Skeletal muscle cell (primary cell): ENCODE data around the gene EPHX1.
"Not testable (repeated sequence)": the region's sequence is repeated elsewhere in the genome, so short reads cannot be mapped to it uniquely, and the experiment has no call there.

ENCODE experiments used
- DNase-seq: peaks from one replicate; pipeline ENCODE4 v3.0.0-alpha.2; 2010; ENCODE audit warnings: low read depth
- H3K4me3 ChIP-seq: 2 replicates; pipeline ENCODE4 v1.5.1; 2011; ENCODE audit warnings: low read depth, mild to moderate bottlenecking, control low read depth, low read length, moderate library complexity

The EPHX1 gene

DNA sequence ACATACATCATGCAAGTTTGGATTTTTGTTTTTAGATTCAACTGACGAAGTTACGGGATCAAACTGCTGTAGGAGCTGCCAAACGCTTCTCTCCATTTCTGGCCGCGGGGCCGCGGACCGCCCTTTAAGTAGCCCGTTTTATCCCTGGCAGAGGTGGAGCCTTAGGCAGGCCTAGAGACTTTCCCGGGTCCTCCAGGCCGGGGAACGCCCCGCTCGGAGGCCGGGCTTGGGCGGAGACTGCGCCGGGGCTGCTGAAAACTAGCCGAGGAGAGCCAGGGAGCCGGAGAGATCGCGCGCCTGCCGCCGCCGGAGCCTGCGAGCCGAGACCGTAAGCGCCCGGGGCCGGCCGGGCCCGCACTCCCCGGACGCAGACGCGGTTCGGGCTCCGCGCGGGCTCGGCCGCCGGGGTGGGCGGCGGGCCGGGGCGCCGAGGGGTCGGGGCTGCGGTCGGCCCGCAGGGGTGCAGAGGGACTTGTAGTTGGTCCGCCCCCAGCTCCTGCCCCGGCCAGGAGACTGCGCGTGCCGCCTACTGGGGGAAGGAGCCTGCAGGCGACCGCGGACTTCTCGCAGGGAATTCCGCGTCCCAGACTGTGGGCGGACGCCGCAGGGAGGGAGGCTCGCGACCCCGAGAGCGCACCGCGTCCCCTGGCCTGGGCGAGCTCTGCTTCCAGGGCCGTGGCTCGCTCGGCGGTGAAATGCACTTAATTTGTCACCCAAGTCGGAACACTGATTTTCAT lies at the start of gene EPHX1:
EPHX1 (plus strand) TSS at position 283 of the 737 bp plus-strand sequence. CDS start 18,606 bp downstream, outside the sequence.
- DNase-seq, result peak; percentile 60
- peak within 1 kb of the TSS; percentile 62 for H3K4me3 ChIP-seq

DNA sequence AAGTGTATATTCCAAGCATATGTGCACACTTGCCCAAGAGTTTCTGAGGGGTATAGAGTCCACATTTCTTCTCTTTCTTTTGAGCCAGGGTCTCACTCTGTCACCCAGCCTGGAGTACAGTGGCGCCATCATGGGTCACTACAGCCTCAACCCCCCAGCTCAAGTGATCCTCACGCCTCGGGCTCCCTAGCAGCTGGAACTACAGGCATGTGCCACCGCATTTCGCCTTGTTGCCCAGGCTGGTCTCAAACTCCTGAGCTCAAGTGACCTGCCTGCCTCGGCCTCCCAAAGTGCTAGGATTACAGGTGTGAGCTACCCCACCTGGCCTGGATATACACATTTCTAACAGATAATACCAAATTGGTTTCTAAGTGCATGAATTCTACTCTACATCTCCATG lies 49.4 kb upstream of the EPHX1 start:
- DNase-seq, result no peak
- no peak overlapping the region for H3K4me3 ChIP-seq

DNA sequence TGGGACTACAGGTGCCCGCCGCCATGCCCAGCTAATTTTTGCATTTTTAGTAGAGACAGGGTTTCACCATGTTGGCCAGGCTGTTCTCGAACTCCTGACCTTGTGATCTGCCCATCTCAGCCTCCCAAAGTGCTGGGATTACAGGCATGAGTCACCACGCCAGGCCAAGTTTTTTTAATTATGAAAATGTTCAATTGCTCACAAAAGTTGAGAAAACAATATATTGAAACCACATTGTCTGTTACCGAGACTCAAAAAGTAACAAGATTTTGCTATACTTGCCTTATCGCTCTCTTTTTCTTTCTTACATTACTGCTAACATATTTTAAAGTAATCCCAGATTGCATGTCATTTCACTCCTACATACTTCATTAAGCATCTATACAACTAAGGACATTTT lies 48.5 kb upstream of the EPHX1 start:
- H3K4me3 ChIP-seq, result not testable (repeated sequence)

GRCh38 chr1:225762002-225762441 lies 47.9 kb upstream of the EPHX1 start:
- no peak for DNase-seq
- H3K4me3 ChIP-seq, result no peak overlapping the region

More for the DNA sequence above, 48.5 kb upstream of the EPHX1 start:
- not testable (repeated sequence) for DNase-seq

DNA sequence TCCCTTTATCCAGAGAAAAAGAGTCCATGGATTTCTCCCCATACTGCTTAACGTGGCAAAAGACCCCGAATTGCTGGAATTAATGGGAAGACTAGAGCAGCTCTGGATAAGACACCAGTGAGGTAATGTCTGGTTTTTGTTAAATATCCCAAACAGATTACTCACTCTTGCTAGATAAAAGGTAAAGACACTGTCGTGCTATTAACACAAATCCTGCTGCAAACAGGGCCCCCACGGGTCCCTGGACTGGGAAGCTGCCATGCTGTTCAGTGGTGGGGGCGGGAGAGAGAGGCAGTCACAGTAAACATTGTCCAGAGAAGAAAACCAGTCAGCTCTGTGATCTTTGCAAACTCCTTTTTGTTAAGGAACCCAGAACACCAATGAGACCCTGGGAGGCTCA lies 47.5 kb upstream of the EPHX1 start:
- DNase-seq, result no peak
- H3K4me3 ChIP-seq, result no peak overlapping the region

DNA sequence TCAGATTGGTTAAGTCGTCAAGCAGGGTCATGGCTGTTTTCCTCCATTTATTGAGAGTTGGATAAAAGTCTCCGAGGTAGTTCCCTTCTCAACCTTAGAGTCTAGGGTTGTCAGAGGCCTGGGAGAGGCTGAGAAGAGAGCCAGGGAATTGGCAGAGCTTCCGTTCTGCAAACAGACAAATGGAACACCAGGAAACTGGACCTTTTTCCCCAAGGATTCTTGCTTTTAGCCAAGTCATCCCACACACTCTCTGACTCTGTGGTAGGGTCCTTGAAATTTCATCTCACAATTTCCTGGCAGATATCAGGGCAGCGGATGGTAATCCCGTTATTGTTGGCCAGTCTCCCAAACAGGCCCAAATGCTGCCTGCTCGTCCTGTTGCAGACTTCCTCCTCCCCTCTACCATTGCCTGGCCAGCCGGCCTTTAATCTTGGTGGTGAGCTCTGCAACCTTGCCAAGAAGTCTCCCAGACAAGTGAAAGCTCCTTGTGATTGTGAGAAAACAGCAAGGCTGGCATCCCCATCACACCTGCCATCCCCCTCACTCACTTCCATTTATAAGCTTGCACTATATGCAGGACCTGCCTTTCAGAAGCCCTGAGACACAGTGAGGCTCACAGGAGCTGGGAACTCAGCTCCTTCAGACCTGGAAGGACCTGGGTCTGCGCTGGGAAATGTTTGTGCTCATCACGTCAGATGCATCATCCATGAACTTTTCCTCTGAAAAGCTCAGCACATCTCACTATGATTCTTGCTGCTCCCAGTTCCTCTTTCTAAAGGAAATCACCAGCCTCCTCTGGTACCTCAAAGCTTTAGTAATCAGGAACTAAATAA lies 46.0 kb upstream of the EPHX1 start:
- DNase-seq, result no peak
- H3K4me3 ChIP-seq, result no peak overlapping the region

DNA sequence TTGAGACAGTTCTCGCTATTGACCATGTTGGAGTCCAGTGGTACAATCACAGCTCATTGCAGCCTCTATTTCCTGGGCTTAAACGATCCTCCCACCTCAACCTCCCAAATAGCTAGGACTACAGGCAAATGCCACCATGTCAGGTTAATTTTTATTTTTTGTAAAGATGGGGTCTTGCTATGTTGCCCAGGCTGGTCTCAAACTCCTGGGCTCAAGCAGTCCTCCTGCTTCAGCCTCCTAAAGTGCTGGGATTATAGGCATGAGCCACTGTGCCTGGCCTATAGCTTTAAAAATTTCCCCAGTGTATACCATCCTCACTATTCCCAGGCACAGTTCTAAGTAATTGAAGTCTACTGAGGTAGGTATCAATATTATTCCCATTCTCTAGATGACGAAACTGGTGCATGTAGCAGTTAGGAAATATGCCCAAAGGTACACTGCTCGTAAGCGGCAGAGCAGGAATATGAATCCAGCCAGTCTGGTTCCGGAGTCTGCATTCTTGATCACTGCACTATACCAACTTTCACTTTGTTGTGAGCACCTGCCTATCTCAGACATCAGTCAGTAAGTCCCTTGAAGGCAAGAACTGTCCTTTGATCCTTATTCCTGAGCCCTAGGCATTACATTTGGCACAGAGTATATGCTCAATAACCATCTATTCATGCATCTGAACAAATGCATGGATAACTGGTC lies 43.8 kb upstream of the EPHX1 start:
- H3K4me3 ChIP-seq, result no peak overlapping the region
- no peak for DNase-seq

DNA sequence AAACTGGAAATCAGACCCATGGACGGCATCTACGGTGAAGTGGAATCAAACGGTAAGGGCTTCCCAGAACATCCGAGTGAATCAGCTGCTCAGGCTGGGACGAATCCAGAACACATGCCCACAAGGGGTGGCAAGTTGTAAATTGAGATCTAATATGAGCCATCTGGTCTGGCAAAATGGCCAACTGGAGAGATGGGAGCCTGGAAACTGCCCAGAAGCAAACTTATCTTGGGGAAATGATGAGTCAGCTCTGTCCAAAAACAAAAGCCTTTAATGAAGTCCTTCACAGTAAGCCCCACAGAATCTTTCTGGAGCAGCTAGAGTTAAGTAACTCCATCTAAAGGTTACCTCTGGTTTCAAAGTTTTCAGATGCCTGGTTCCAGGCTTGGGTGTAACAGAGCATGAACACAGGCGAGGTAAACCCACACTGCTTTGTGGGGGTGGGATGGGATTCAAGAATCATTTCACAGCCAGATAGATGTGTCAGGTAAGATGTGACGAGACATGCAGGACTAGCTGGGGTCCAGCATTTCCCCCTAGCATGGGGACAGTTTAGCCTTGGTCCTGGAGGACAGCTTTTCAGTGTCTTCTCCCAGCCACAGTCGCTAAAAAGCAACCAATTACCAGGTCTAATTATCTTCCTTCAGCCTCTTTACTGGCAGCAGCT lies 42.8 kb upstream of the EPHX1 start:
- no peak overlapping the region for H3K4me3 ChIP-seq
- DNase-seq, result peak; percentile 88

GRCh38 chr1:225767634-225768540 lies 42.0 kb upstream of the EPHX1 start:
- DNase-seq, result no peak
- no peak overlapping the region for H3K4me3 ChIP-seq

GRCh38 chr1:225768662-225769426 lies 41.1 kb upstream of the EPHX1 start:
- no peak for DNase-seq
- no peak overlapping the region for H3K4me3 ChIP-seq

GRCh38 chr1:225769687-225770086 lies 40.2 kb upstream of the EPHX1 start:
- no peak for DNase-seq
- no peak overlapping the region for H3K4me3 ChIP-seq

- no peak for DNase-seq
- H3K4me3 ChIP-seq, result no peak overlapping the region
These were observed 39.2 kb upstream of the EPHX1 start for GRCh38 chr1:225770561-225771248.

- H3K4me3 ChIP-seq, result no peak overlapping the region
- DNase-seq, result no peak
These were observed 38.1 kb upstream of the EPHX1 start for GRCh38 chr1:225771661-225772322.

- DNase-seq, result peak; percentile 63
- no peak overlapping the region for H3K4me3 ChIP-seq
These were observed 37.6 kb upstream of the EPHX1 start for GRCh38 chr1:225772323-225772768.

DNA sequence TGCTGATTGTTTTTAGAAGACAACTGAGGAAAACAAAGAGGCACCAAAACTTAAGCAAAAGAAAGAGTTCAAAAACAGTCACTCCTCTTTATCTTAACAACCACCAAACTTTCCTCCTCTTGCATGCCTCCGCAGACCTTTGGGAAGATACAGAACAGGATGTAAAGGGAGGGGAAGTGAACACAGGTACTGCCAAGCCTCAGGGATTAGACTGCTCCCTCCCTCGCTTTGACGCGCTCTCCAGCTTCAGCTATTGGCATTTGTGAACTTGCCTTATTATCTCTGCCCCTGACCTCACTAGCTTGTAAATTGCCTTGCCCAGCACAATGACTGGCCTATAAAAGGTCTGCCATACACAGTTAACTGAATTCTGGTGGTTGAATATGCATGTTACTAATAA lies 37.1 kb upstream of the EPHX1 start:
- no peak overlapping the region for H3K4me3 ChIP-seq
- no peak for DNase-seq

- DNase-seq, result no peak
- H3K4me3 ChIP-seq, result no peak overlapping the region
These were observed 35.4 kb upstream of the EPHX1 start for GRCh38 chr1:225774281-225775147.
